Measurements from ENCODE around the gene TSHZ2. TPM values are rescaled to one million over a fixed set of nuclear protein-coding genes. Genes with fewer than 3 reads are reported as not detected.

The TSHZ2 gene
- total and polyA plus RNA-seq, 2 of the 4 experiments (the other 2 are of a cell fraction): under 0.01 to 0.02 TPM

DNA sequence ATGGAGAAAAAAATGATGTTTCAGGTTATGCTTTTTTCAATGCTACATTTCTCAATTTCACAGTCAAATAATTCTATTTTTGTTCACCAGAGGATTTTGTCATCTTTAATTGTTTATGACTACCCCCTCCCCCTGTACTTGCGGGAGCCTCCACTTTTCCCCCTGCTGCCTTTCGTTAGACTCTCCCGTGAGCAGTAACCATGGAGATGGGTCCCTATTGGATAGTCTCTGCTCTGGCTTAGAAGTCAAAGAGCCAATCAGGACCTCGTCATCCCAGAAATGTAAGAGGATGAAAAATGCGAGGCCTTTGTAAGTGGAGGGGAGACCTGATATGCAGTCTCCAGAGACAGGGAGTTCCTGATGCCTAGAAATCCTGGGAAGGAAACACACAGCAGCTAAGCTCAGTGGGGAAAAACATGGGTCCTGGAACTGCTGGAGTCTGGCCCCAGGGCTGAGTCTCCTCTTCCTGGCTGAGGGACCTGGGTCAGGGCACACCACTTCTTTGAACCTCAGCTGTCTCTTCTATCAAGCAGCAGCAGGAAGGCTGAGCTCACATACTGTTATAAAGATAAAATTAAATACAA is 298.7 kb downstream of the TSHZ2 start:
- H2AK5ac ChIP-seq (ENCODE audit: low read depth, low read length): no peak overlapping the region
- H3K23ac ChIP-seq (ENCODE audit: low read depth, low read length): no peak overlapping the region
- H2BK15ac ChIP-seq (ENCODE audit: low read depth, low read length): no peak overlapping the region
- H4K91ac ChIP-seq (ENCODE audit: insufficient read depth, low read depth, low read length): no peak overlapping the region
- in situ Hi-C loops (cut with MboI; ENCODE audit: low sequenced_read_pairs) (no loop called here), dilution Hi-C loops (cut with HindIII; ENCODE audit: low sequenced_read_pairs, unreplicated experiment) (no loop called here), intact Hi-C loops (cut with micrococcal nuclease) (no loop called here)
- TF ChIP-seq, protein P1, sequence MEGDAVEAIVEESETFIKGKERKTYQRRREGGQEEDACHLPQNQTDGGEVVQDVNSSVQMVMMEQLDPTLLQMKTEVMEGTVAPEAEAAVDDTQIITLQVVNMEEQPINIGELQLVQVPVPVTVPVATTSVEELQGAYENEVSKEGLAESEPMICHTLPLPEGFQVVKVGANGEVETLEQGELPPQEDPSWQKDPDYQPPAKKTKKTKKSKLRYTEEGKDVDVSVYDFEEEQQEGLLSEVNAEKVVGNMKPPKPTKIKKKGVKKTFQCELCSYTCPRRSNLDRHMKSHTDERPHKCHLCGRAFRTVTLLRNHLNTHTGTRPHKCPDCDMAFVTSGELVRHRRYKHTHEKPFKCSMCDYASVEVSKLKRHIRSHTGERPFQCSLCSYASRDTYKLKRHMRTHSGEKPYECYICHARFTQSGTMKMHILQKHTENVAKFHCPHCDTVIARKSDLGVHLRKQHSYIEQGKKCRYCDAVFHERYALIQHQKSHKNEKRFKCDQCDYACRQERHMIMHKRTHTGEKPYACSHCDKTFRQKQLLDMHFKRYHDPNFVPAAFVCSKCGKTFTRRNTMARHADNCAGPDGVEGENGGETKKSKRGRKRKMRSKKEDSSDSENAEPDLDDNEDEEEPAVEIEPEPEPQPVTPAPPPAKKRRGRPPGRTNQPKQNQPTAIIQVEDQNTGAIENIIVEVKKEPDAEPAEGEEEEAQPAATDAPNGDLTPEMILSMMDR (conservative IDR thresholded peaks at IDR 0.05; ENCODE audit: low read depth, low read length): no peak
- TF ChIP-seq, protein P2, sequence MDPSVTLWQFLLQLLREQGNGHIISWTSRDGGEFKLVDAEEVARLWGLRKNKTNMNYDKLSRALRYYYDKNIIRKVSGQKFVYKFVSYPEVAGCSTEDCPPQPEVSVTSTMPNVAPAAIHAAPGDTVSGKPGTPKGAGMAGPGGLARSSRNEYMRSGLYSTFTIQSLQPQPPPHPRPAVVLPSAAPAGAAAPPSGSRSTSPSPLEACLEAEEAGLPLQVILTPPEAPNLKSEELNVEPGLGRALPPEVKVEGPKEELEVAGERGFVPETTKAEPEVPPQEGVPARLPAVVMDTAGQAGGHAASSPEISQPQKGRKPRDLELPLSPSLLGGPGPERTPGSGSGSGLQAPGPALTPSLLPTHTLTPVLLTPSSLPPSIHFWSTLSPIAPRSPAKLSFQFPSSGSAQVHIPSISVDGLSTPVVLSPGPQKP (IDR thresholded peaks at IDR 0.05; ENCODE audit: borderline replicate concordance, low read depth, low read length): no peak
- TF ChIP-seq CEBPB (IDR thresholded peaks at IDR 0.05; ENCODE audit: low read depth, low read length) (no peak), MXI1 (IDR thresholded peaks at IDR 0.05; ENCODE audit: borderline replicate concordance, low read depth, low read length) (no peak), NFE2L2 (IDR thresholded peaks at IDR 0.05; ENCODE audit: low read depth, low read length) (no peak), POLR2A (IDR thresholded peaks at IDR 0.05; ENCODE audit: low read depth, low read length) (no peak), RCOR1 (IDR thresholded peaks at IDR 0.05; ENCODE audit: insufficient replicate concordance, low read length) (no peak), RFX5 (IDR thresholded peaks at IDR 0.05; ENCODE audit: low read depth, low read length) (no peak), MAFK (IDR thresholded peaks at IDR 0.05; ENCODE audit: low read depth, low read length) (no peak), RAD21 (IDR thresholded peaks at IDR 0.05; ENCODE audit: low read length) (no peak), MAZ (IDR thresholded peaks at IDR 0.05; ENCODE audit: borderline replicate concordance, low read depth, low read length) (no peak), SMC3 (IDR thresholded peaks at IDR 0.05; ENCODE audit: low read depth, low read length) (no peak), CHD1 (IDR thresholded peaks at IDR 0.05; ENCODE audit: low read depth, low read length) (no peak), BHLHE40 (IDR thresholded peaks at IDR 0.05; ENCODE audit: low read depth, low read length) (no peak), FOS (IDR thresholded peaks at IDR 0.05; ENCODE audit: low read depth, low read length) (no peak)
- TF ChIP-seq, protein P3, sequence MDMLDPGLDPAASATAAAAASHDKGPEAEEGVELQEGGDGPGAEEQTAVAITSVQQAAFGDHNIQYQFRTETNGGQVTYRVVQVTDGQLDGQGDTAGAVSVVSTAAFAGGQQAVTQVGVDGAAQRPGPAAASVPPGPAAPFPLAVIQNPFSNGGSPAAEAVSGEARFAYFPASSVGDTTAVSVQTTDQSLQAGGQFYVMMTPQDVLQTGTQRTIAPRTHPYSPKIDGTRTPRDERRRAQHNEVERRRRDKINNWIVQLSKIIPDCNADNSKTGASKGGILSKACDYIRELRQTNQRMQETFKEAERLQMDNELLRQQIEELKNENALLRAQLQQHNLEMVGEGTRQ (IDR thresholded peaks at IDR 0.05; ENCODE audit: low read depth, low read length): no peak
- H2BK5ac ChIP-seq (ENCODE audit: low read depth, low read length, poor library complexity, severe bottlenecking): no peak overlapping the region
- no peaks in the 10 kb centered on the region for H4K20me1 ChIP-seq (ENCODE audit: insufficient read depth, low read length)
- ChIA-PET CTCF (no interaction called here), POLR2A (ENCODE audit: unreplicated experiment) (no interaction called here)
- no TSS peak for BruUV-seq (replicated peaks)
- no peak overlapping the region for H2BK20ac ChIP-seq (ENCODE audit: low read depth, low read length)
- H3K56ac ChIP-seq (ENCODE audit: extremely low read depth, insufficient read depth, low read length): no peak overlapping the region
- no peak overlapping the region for H3K4ac ChIP-seq (ENCODE audit: low read depth, low read length)
- H4K5ac ChIP-seq (ENCODE audit: low read depth, low read length): no peak overlapping the region
- no peak overlapping the region for H3K4me2 ChIP-seq (ENCODE audit: low read depth, low read length)
- no peak overlapping the region for H3K9ac ChIP-seq (ENCODE audit: low read depth, low read length)
- no peak overlapping the region for H3K4me3 ChIP-seq (ENCODE audit: insufficient read depth, low read depth, low read length)
- no peak overlapping the region for H4K8ac ChIP-seq (ENCODE audit: low read depth in 2 of 2, low read length in 2 of 2)
- H3K36me3 ChIP-seq (ENCODE audit: control insufficient read depth, insufficient read depth, low read length): no peaks in the 10 kb centered on the region
- no peak overlapping the region for H3K27ac ChIP-seq (ENCODE audit: insufficient read depth, low read length)
- no peaks in the 10 kb centered on the region; the same call in 1 of the 2 replicates for H3K27me3 ChIP-seq (ENCODE audit: control insufficient read depth, insufficient read depth, low read length)
- H3K14ac ChIP-seq (replicated peaks; ENCODE audit: low read depth, low read length): no peak overlapping the region
- no CpG with 5 or more reads among the region's 5 CpGs for WGBS, 2 experiments (ENCODE audit: extremely low coverage in 2 of 2, insufficient read length in 1 of 2)
- H2AK9ac ChIP-seq (replicated peaks; ENCODE audit: low read depth, low read length, poor library complexity): no peak overlapping the region
- no peak overlapping the region for H2BK120ac ChIP-seq (ENCODE audit: low read depth, low read length)
- H2AFZ ChIP-seq (replicated peaks; ENCODE audit: low read length, poor library complexity): no peak overlapping the region
- H3K9me3 ChIP-seq (ENCODE audit: control insufficient read depth, insufficient read depth, low read length): no peaks in the 10 kb centered on the region
- H3K4me1 ChIP-seq (ENCODE audit: control insufficient read depth, insufficient read depth, low read length): no peaks in the 10 kb centered on the region
- no peak overlapping the region for H3K18ac ChIP-seq (ENCODE audit: low read depth, low read length)
- H3K79me1 ChIP-seq (ENCODE audit: low read depth in 1 of 2, low read length in 2 of 2): no peaks in the 10 kb centered on the region
- ATAC-seq (ENCODE audit: low read depth) (no peak), DNase-seq (no peak)
- no peaks in the 10 kb centered on the region for H3K9me1 ChIP-seq (ENCODE audit: insufficient read depth, low read length)

All from IMR-90 (cell line).